ENCODE measurements around the gene C1GALT1C1L.
A peak's percentile ranks its signal among the peaks of the same experiment; 100 is the strongest.
"Not testable (repeated sequence)": the region's sequence is repeated elsewhere in the genome, so short reads cannot be mapped to it uniquely, and the experiment has no call there.

The C1GALT1C1L gene

GRCh38 chr2:43648994-43649701 is 27.1 kb downstream of the C1GALT1C1L start:
- no peaks in the 10 kb centered on the region for H3K36me3 ChIP-seq (ENCODE audit: control insufficient read depth, insufficient read depth, low read length, severe bottlenecking)
- no peak overlapping the region for H3K4me3 ChIP-seq (ENCODE audit: low read length)
- H3K9me3 ChIP-seq (ENCODE audit: control insufficient read depth, low read length) = no peaks in the 10 kb centered on the region
- peak; percentile 43 for DNase-seq (ENCODE audit: low read depth)
- H3K4me1 ChIP-seq (ENCODE audit: control insufficient read depth, insufficient read depth, low read length) = peaks cover 28% of the 10 kb centered on the region
- H3K9ac ChIP-seq (ENCODE audit: low read length) = peak overlapping the region; percentile 38
- no peaks in the 10 kb centered on the region for H3K27me3 ChIP-seq (replicated peaks; ENCODE audit: control insufficient read depth, insufficient read depth, low read length)

- no peaks in the 10 kb centered on the region for H3K9me3 ChIP-seq (ENCODE audit: control insufficient read depth, low read length)
- no peaks in the 10 kb centered on the region for H3K27me3 ChIP-seq (replicated peaks; ENCODE audit: control insufficient read depth, insufficient read depth, low read length)
- no peak overlapping the region for H3K9ac ChIP-seq (ENCODE audit: low read length)
- peaks cover 15% of the 10 kb centered on the region for H3K4me1 ChIP-seq (ENCODE audit: control insufficient read depth, insufficient read depth, low read length)
- no peak for DNase-seq (ENCODE audit: low read depth)
- no peaks in the 10 kb centered on the region for H3K36me3 ChIP-seq (ENCODE audit: control insufficient read depth, insufficient read depth, low read length, severe bottlenecking)
- no peak overlapping the region for H3K4me3 ChIP-seq (ENCODE audit: low read length)
Measured at GRCh38 chr2:43643680-43644079, 32.5 kb downstream of the C1GALT1C1L start.

- H3K4me3 ChIP-seq (ENCODE audit: low read length) = no peak overlapping the region
- peaks cover 13% of the 10 kb centered on the region for H3K4me1 ChIP-seq (ENCODE audit: control insufficient read depth, insufficient read depth, low read length)
- DNase-seq (ENCODE audit: low read depth) = no peak
- no peaks in the 10 kb centered on the region for H3K36me3 ChIP-seq (ENCODE audit: control insufficient read depth, insufficient read depth, low read length, severe bottlenecking)
- H3K9me3 ChIP-seq (ENCODE audit: control insufficient read depth, low read length) = no peaks in the 10 kb centered on the region
- H3K27me3 ChIP-seq (replicated peaks; ENCODE audit: control insufficient read depth, insufficient read depth, low read length) = no peaks in the 10 kb centered on the region
- no peak overlapping the region for H3K9ac ChIP-seq (ENCODE audit: low read length)
Measured at GRCh38 chr2:43642363-43642762, 33.9 kb downstream of the C1GALT1C1L start.

- peak; percentile 95 for DNase-seq (ENCODE audit: low read depth)
- H3K9ac ChIP-seq (ENCODE audit: low read length) = peak within 1 kb of the TSS; percentile 61
- peak within 1 kb of the TSS; percentile 82 for H3K4me3 ChIP-seq (ENCODE audit: low read length)
- H3K36me3 ChIP-seq (ENCODE audit: control insufficient read depth, insufficient read depth, low read length, severe bottlenecking) = no peaks in the 10 kb centered on the region
- peaks cover 15% of the 10 kb centered on the region for H3K4me1 ChIP-seq (ENCODE audit: control insufficient read depth, insufficient read depth, low read length)
- no peaks in the 10 kb centered on the region for H3K27me3 ChIP-seq (replicated peaks; ENCODE audit: control insufficient read depth, insufficient read depth, low read length)
- no peaks in the 10 kb centered on the region for H3K9me3 ChIP-seq (ENCODE audit: control insufficient read depth, low read length)
Measured at GRCh38 chr2:43637030-43637803, 39.0 kb downstream of the C1GALT1C1L start, which contains the start of gene PLEKHH2. Gene PLEKHH2 (plus strand): TSS chr2:43637260. CDS start chr2:43644674, 7,414 bp downstream.

GRCh38 chr2:43636621-43637020 is 39.6 kb downstream of the C1GALT1C1L start:
- H3K4me1 ChIP-seq (ENCODE audit: control insufficient read depth, insufficient read depth, low read length) = peaks cover 17% of the 10 kb centered on the region
- H3K4me3 ChIP-seq (ENCODE audit: low read length) = peak overlapping the region; percentile 82
- H3K9me3 ChIP-seq (ENCODE audit: control insufficient read depth, low read length) = no peaks in the 10 kb centered on the region
- peak overlapping the region; percentile 61 for H3K9ac ChIP-seq (ENCODE audit: low read length)
- H3K36me3 ChIP-seq (ENCODE audit: control insufficient read depth, insufficient read depth, low read length, severe bottlenecking) = no peaks in the 10 kb centered on the region
- H3K27me3 ChIP-seq (replicated peaks; ENCODE audit: control insufficient read depth, insufficient read depth, low read length) = no peaks in the 10 kb centered on the region
- DNase-seq (ENCODE audit: low read depth) = no peak

- H3K4me3 ChIP-seq (ENCODE audit: low read length); H3K9ac ChIP-seq (ENCODE audit: low read length); H3K27me3 ChIP-seq (replicated peaks; ENCODE audit: control insufficient read depth, insufficient read depth, low read length); H3K9me3 ChIP-seq (ENCODE audit: control insufficient read depth, low read length); H3K36me3 ChIP-seq (ENCODE audit: control insufficient read depth, insufficient read depth, low read length, severe bottlenecking); DNase-seq (ENCODE audit: low read depth): not testable (repeated sequence)
- H3K4me1 ChIP-seq (ENCODE audit: control insufficient read depth, insufficient read depth, low read length) = peaks cover 17% of the 10 kb centered on the region
Measured at GRCh38 chr2:43636153-43636552, 40.1 kb downstream of the C1GALT1C1L start.

GRCh38 chr2:43634604-43635306 is 41.5 kb downstream of the C1GALT1C1L start:
- peak; percentile 71 for DNase-seq (ENCODE audit: low read depth)
- Histone ChIP-seq H3K4me3 (ENCODE audit: low read length) (peak overlapping the region; percentile 68), H3K9ac (ENCODE audit: low read length) (peak overlapping the region; percentile 54), H3K27me3 (replicated peaks; ENCODE audit: control insufficient read depth, insufficient read depth, low read length) (no peaks in the 10 kb centered on the region), H3K4me1 (ENCODE audit: control insufficient read depth, insufficient read depth, low read length) (peaks cover 17% of the 10 kb centered on the region), H3K36me3 (ENCODE audit: control insufficient read depth, insufficient read depth, low read length, severe bottlenecking) (no peaks in the 10 kb centered on the region), H3K9me3 (ENCODE audit: control insufficient read depth, low read length) (no peaks in the 10 kb centered on the region)

- H3K9me3 ChIP-seq (ENCODE audit: control insufficient read depth, low read length) = no peaks in the 10 kb centered on the region
- no peak for DNase-seq (ENCODE audit: low read depth)
- no peaks in the 10 kb centered on the region for H3K27me3 ChIP-seq (replicated peaks; ENCODE audit: control insufficient read depth, insufficient read depth, low read length)
- no peaks in the 10 kb centered on the region for H3K36me3 ChIP-seq (ENCODE audit: control insufficient read depth, insufficient read depth, low read length, severe bottlenecking)
- H3K4me1 ChIP-seq (ENCODE audit: control insufficient read depth, insufficient read depth, low read length) = peaks cover 12% of the 10 kb centered on the region
- H3K4me3 ChIP-seq (ENCODE audit: low read length) = peak overlapping the region; percentile 42
- no peak overlapping the region for H3K9ac ChIP-seq (ENCODE audit: low read length)
Measured at GRCh38 chr2:43631618-43632317, 44.5 kb downstream of the C1GALT1C1L start.
